MCF 10A (cell line): ENCODE data around the gene ASB8. TPM values are rescaled to one million over a fixed set of nuclear protein-coding genes. Genes with fewer than 3 reads are reported as not detected.

Source experiments
- BruUV-seq: library from RNA; stranded (reverse); fragments of 400-500 nt; replicated peaks from 2 replicates; lab custom pipeline; 2021; lab: Mats Ljungman, UMichigan
- CTCF ChIA-PET: fragments of 300-600 bp; sonication (Branson Sonifier 250); formaldehyde crosslinking; extraction: SDS; loops from one replicate; lab custom pipeline; 2021; ENCODE audit warnings: antibody characterized with exemption, inconsistent platforms; lab: Yijun Ruan, JAX
- POLR2A ChIA-PET: fragments of 300-600, 350-650 bp; sonication (Branson Sonifier 250); formaldehyde crosslinking; extraction: SDS; loops from one replicate; lab custom pipeline; 2020; ENCODE audit warnings: antibody characterized with exemption, inconsistent platforms; lab: Yijun Ruan, JAX
- DNase-seq: peaks from one replicate; pipeline ENCODE4 v3.0.0-alpha.2; 2018; ENCODE audit not compliant: unreplicated experiment
- H3K27ac Mint-ChIP-seq: one replicate; pipeline ENCODE4 v1.8.0; 2022; ENCODE audit warnings: mild to moderate bottlenecking, low read depth, mixed read lengths; ENCODE audit not compliant: unreplicated experiment
- H3K27me3 Mint-ChIP-seq: one replicate; pipeline ENCODE4 v1.8.0; 2022; ENCODE audit warnings: mixed read lengths; ENCODE audit not compliant: insufficient read depth, unreplicated experiment
- H3K36me3 Mint-ChIP-seq: one replicate; pipeline ENCODE4 v1.8.0; 2022; ENCODE audit warnings: mild to moderate bottlenecking, moderate library complexity, mixed read lengths; ENCODE audit not compliant: insufficient read depth, unreplicated experiment
- H3K4me1 Mint-ChIP-seq: one replicate; pipeline ENCODE4 v1.8.0; 2022; ENCODE audit warnings: mixed read lengths; ENCODE audit not compliant: insufficient read depth, unreplicated experiment
- H3K4me3 Mint-ChIP-seq: one replicate; pipeline ENCODE4 v1.8.0; 2022; ENCODE audit warnings: mild to moderate bottlenecking, moderate library complexity, mixed read lengths; ENCODE audit not compliant: unreplicated experiment
- H3K9me3 Mint-ChIP-seq: one replicate; pipeline ENCODE4 v1.8.0; 2022; ENCODE audit warnings: mixed read lengths; ENCODE audit not compliant: unreplicated experiment
- CTCF ChIP-seq: fragments of 200-600 bp; IDR thresholded peaks from one replicate; pipeline ENCODE4 v1.8.0; 2022; ENCODE audit warnings: antibody characterized with exemption, mild to moderate bottlenecking; ENCODE audit not compliant: unreplicated experiment
- intact Hi-C: fragments of 100-400 bp; cut with micrococcal nuclease; formaldehyde crosslinking; loops from 2 replicates; pipeline ENCODE4 v1.14.1; 2022
- total RNA-seq: library from RNA; stranded (reverse); gene quantifications from 2 replicates; pipeline ENCODE4 v1.2.3, GENCODE V29; 2022

ASB8 gene
- total RNA-seq, 1 experiment from 2014 or later = 24.0 TPM

GRCh38 chr12:48123169-48123568 lies 34.1 kb downstream of the ASB8 start:
- Mint-ChIP-seq H3K4me1 (peaks cover 26% of the 10 kb centered on the region), H3K36me3 (peaks cover 58% of the 10 kb centered on the region), H3K27ac (no peak overlapping the region), H3K9me3 (no peaks in the 10 kb centered on the region), H3K27me3 (no peaks in the 10 kb centered on the region), H3K4me3 (no peak overlapping the region)
- ChIA-PET POLR2A (interaction anchor here (0.8 kb wide), 1 partner anchor 16 kb away, joined by 4 read pairs; no protein-coding TSS in a partner anchor), CTCF (no interaction called here)
- intact Hi-C loops = no loop called here
- BruUV-seq = no TSS peak
- no peak for DNase-seq
- TF ChIP-seq CTCF = no peak

- intact Hi-C loops = no loop called here
- no peak overlapping the region for H3K4me3 Mint-ChIP-seq
- BruUV-seq = no TSS peak
- no peak for TF ChIP-seq CTCF
- ChIA-PET CTCF (no interaction called here), POLR2A (interaction anchor here (0.8 to 1.1 kb wide), 4 partner anchors 15 to 82 kb away, joined by 3 to 4 read pairs (median 3); partner anchors contain the start of gene SENP1)
- DNase-seq = peak; percentile 19
- H3K9me3 Mint-ChIP-seq = no peaks in the 10 kb centered on the region
- no peak overlapping the region for H3K27ac Mint-ChIP-seq
- H3K27me3 Mint-ChIP-seq = peaks cover 2% of the 10 kb centered on the region
- peaks cover 26% of the 10 kb centered on the region for H3K4me1 Mint-ChIP-seq
- peaks cover 49% of the 10 kb centered on the region for H3K36me3 Mint-ChIP-seq
These were observed 35.1 kb downstream of the ASB8 start for GRCh38 chr12:48122065-48122834.

GRCh38 chr12:48121522-48121921 lies 35.8 kb downstream of the ASB8 start:
- Mint-ChIP-seq H3K4me3 (no peak overlapping the region), H3K27me3 (peaks cover 10% of the 10 kb centered on the region), H3K9me3 (no peaks in the 10 kb centered on the region), H3K27ac (no peak overlapping the region), H3K4me1 (peaks cover 26% of the 10 kb centered on the region), H3K36me3 (peaks cover 47% of the 10 kb centered on the region)
- intact Hi-C loops = no loop called here
- CTCF ChIA-PET = interaction anchor here (1.1 to 1.2 kb wide), 2 partner anchors 15 to 68 kb away, joined by 3 to 5 read pairs; no protein-coding TSS in a partner anchor
- BruUV-seq = no TSS peak
- DNase-seq = no peak
- POLR2A ChIA-PET = interaction anchor here (0.5 to 6.1 kb wide), 4 partner anchors 15 to 81 kb away, joined by 3 to 99 read pairs (median 4); partner anchors contain the start of gene SENP1
- TF ChIP-seq CTCF = no peak

GRCh38 chr12:48119834-48120195 lies 37.5 kb downstream of the ASB8 start:
- no peak for TF ChIP-seq CTCF
- no peak for DNase-seq
- Mint-ChIP-seq H3K4me1 (peaks cover 21% of the 10 kb centered on the region), H3K4me3 (peak overlapping the region; percentile 92), H3K9me3 (no peaks in the 10 kb centered on the region), H3K36me3 (peaks cover 29% of the 10 kb centered on the region), H3K27me3 (peaks cover 11% of the 10 kb centered on the region), H3K27ac (peak overlapping the region; percentile 32)
- ChIA-PET CTCF (interaction anchor here (0.8 to 1.8 kb wide), 4 partner anchors 10 to 222 kb away, joined by 3 to 5 read pairs (median 4); no protein-coding TSS in a partner anchor), POLR2A (interaction anchor here (0.7 to 6.1 kb wide), 14 partner anchors 8 to 563 kb away, joined by 3 to 99 read pairs (median 4); partner anchors contain the start of genes ASB8 and SENP1)
- intact Hi-C loops = no loop called here
- BruUV-seq = TSS peak; percentile 52
